A549 (cell line): Measurements from ENCODE around the gene GRK4. TPM values are rescaled to one million over a fixed set of nuclear protein-coding genes. Genes with fewer than 3 reads are reported as not detected.

ENCODE experiments used
- ATAC-seq, 2 experiments: fragments of 200-7000 bp in 1 of 2; fragments of >200 bp in 1 of 2; cut with Nextera tagmentation in 1 of 2; cut with Tn5 transposase in 1 of 2; 3 replicates each; pipeline versions ENCODE4 v1.8.0 to v1.9.1; 2018 to 2020; ENCODE audit warnings: mild to moderate bottlenecking in 1 of 2, moderate library complexity in 1 of 2
- CTCF ChIA-PET: fragments of 300-600 bp; sonication (Branson Sonifier 250); formaldehyde crosslinking; extraction: SDS; loops from one replicate; lab custom pipeline; 2021; ENCODE audit warnings: antibody characterized with exemption, inconsistent platforms; lab: Yijun Ruan, JAX
- POLR2A ChIA-PET: fragments of 350-600 bp; formaldehyde crosslinking; extraction: SDS; loops from one replicate; lab custom pipeline; 2021; ENCODE audit warnings: antibody characterized with exemption, inconsistent platforms; lab: Yijun Ruan, JAX
- DNase-seq, 2 experiments: peaks; one replicate each; pipeline versions ENCODE4 v3.0.0 to v3.0.0-alpha.2; 2011 to 2016; ENCODE audit warnings: low read depth in 1 of 2, low spot score in 1 of 2
- FAIRE-seq: peaks from 2 replicates; lab custom pipeline; 2011; peaks lifted over from hg19 to GRCh38; lab: Jason Lieb, UNC
- H3K27ac ChIP-seq, 2 experiments: fragments of >200 bp; sonication (Bioruptor Twin); formaldehyde crosslinking; 3 replicates each; pipeline ENCODE4 v1.5.1; 2016 to 2017
- H3K4me1 ChIP-seq: fragments of >200 bp; sonication (Bioruptor Twin); formaldehyde crosslinking; 3 replicates; pipeline ENCODE4 v1.6.1; 2016
- H3K4me2 ChIP-seq: fragments of >200 bp; sonication (Bioruptor Twin); formaldehyde crosslinking; 3 replicates; pipeline ENCODE4 v1.6.1; 2016
- H3K4me3 ChIP-seq: fragments of >200 bp; sonication (Bioruptor Twin); formaldehyde crosslinking; 3 replicates; pipeline ENCODE4 v1.5.1; 2016
- H3K9me3 ChIP-seq: fragments of >200 bp; sonication (Bioruptor Twin); formaldehyde crosslinking; 3 replicates; pipeline ENCODE4 v1.6.1; 2016
- CHD4 ChIP-seq: fragments of 200-600 bp; sonication (generic); IDR thresholded peaks from 2 replicates; pipeline ENCODE4 v1.6.1; 2016; ENCODE audit warnings: antibody characterized with exemption, mild to moderate bottlenecking, borderline replicate concordance
- EP300 ChIP-seq, 2 experiments: fragments of >200 bp; sonication (Bioruptor Twin); formaldehyde crosslinking; IDR thresholded peaks; 2 replicates in 1 of 2; 3 replicates in 1 of 2; pipeline ENCODE4 v1.6.1; 2016 to 2017
- FOSL2 ChIP-seq, 2 experiments: fragments of 450-650 bp in 1 of 2; fragments of >200 bp in 1 of 2; sonication (Bioruptor Twin) in 1 of 2; formaldehyde crosslinking; IDR thresholded peaks; 2 replicates each; pipeline versions ENCODE4 v1.5.0 to v1.6.1; 2016 to 2020; ENCODE audit warnings: mild to moderate bottlenecking in 1 of 2, moderate library complexity in 1 of 2
- FOXS1 ChIP-seq: fragments of 250-450 bp; sonication (Bioruptor Pico); IDR thresholded peaks from 2 replicates; pipeline ENCODE4 v1.5.0; 2020; ENCODE audit warnings: mild to moderate bottlenecking, moderate library complexity
- HDAC2 ChIP-seq: fragments of 200-600 bp; sonication (generic); IDR thresholded peaks from 2 replicates; pipeline ENCODE4 v1.6.1; 2016
- KDM1A ChIP-seq: fragments of 200-600 bp; sonication (generic); IDR thresholded peaks from 2 replicates; pipeline ENCODE4 v1.6.1; 2016; ENCODE audit warnings: low read depth, mild to moderate bottlenecking
- MAZ ChIP-seq: fragments of 150-350 bp; IDR thresholded peaks from 2 replicates; pipeline ENCODE4 v1.6.1; 2014; ENCODE audit warnings: antibody characterized with exemption, low read depth, low read length, borderline replicate concordance
- MYC ChIP-seq: IDR thresholded peaks from 2 replicates; pipeline ENCODE4 v1.6.1; 2012; ENCODE audit warnings: mild to moderate bottlenecking, inconsistent platforms, low read length, improper control_type of control experiment, borderline replicate concordance
- NPAS2 ChIP-seq: fragments of 250-450 bp; sonication (Bioruptor Pico); IDR thresholded peaks from 2 replicates; pipeline ENCODE4 v1.8.0; 2022; ENCODE audit warnings: mild to moderate bottlenecking, moderate library complexity, borderline replicate concordance
- NR3C1 ChIP-seq: fragments of >200 bp; sonication (Bioruptor Twin); formaldehyde crosslinking; IDR thresholded peaks from 3 replicates; pipeline ENCODE4 v1.6.1; 2017
- POLR2A ChIP-seq: IDR thresholded peaks from 2 replicates; pipeline ENCODE4 v1.6.1; 2012; ENCODE audit warnings: mild to moderate bottlenecking, low read length
- RNF2 ChIP-seq: fragments of 200-600 bp; sonication (generic); IDR thresholded peaks from 2 replicates; pipeline ENCODE4 v1.6.1; 2016; ENCODE audit warnings: low read depth, mild to moderate bottlenecking, antibody characterized with exemption, moderate library complexity, borderline replicate concordance
- TFCP2L1 ChIP-seq: fragments of 250-450 bp; sonication (Bioruptor Pico); IDR thresholded peaks from 2 replicates; pipeline ENCODE4 v1.5.0; 2021; ENCODE audit warnings: mild to moderate bottlenecking
- ZNF302 ChIP-seq: fragments of 250-450 bp; sonication (Bioruptor Pico); IDR thresholded peaks from 2 replicates; pipeline ENCODE4 v1.9.0; 2021; ENCODE audit warnings: inconsistent platforms, mild to moderate bottlenecking, moderate library complexity
- WGBS: methylation state at CpG from one replicate; pipeline ENCODE4 v1.1.6; 2017; ENCODE audit errors: missing lambda C conversion rate; 5-methylcytosine and 5-hydroxymethylcytosine counted together
- polyA plus RNA-seq, 4 experiments: library from polyadenylated mRNA; depleted of rRNA in 3 of 4; stranded (reverse); fragments of >200 nt; fragmentation: RNase III in 1 of 4; extraction: RNeasy Plus Mini Kit Qiagen cat#74134 plus additional on column Dnase treatment in 1 of 4; gene quantifications; 2 replicates in 3 of 4; 3 replicates in 1 of 4; pipeline ENCODE4 v1.2.3, GENCODE V29; 2011 to 2017
- TF ChIP-seq, protein P1 (sequence below): fragments of 200-600 bp; sonication (generic); IDR thresholded peaks from 2 replicates; pipeline ENCODE4 v1.6.1; 2016; ENCODE audit warnings: antibody characterized with exemption, mild to moderate bottlenecking, moderate library complexity
- TF ChIP-seq, protein P2 (sequence below): IDR thresholded peaks from 2 replicates; pipeline ENCODE4 v1.6.1; 2012
- TF ChIP-seq, protein P3 (sequence below): fragments of 150-350 bp; IDR thresholded peaks from 2 replicates; pipeline ENCODE4 v1.6.1; 2014; ENCODE audit warnings: low read depth, mild to moderate bottlenecking, low read length
- TF ChIP-seq, protein P4 (sequence below): fragments of >200 bp; sonication (Bioruptor Twin); formaldehyde crosslinking; IDR thresholded peaks from 2 replicates; pipeline ENCODE4 v1.6.1; 2016
- TF ChIP-seq, protein P5 (sequence below): fragments of 450-650 bp; IDR thresholded peaks from 2 replicates; pipeline ENCODE4 v1.6.1; 2014; ENCODE audit warnings: antibody characterized with exemption
- TF ChIP-seq, protein P6 (sequence below): IDR thresholded peaks from 2 replicates; pipeline ENCODE4 v1.6.1; 2012; ENCODE audit warnings: low read depth, borderline replicate concordance

Gene GRK4
- polyA plus RNA-seq, 2 of the 4 experiments (the other 2 are of a cell fraction), result 0.76 to 0.96 TPM

DNA sequence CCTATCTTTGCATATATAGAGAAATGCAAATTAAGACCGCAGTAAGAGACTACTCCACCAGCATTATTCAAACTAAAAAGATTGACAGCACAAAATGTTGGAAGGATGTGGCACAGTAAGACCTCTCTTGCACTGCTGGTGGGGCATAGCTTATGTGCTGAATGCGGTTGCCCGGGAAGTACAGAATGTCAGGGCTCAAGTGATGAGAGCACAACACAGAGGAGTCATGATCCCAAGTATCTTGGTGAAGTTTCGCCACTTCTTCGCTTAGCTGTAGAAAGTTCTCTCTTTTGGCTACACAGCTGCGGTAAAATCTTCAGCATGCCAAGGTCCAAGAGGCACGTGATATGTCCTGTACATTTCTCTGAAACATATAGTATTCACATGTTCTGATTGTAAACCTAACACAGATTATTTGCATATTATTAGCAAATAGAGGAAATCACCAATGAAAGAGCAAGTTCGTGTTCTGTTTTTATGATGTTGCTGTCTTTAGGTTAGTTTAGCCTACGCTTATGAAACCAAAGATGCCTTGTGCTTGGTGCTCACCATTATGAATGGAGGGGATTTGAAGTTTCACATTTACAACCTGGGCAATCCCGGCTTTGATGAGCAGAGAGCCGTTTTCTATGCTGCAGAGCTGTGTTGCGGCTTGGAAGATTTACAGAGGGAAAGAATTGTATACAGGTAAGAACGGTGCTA is 55.9 kb downstream of the GRK4 start:
- FAIRE-seq (no peak), DNase-seq (no peak), ATAC-seq (no peak)
- 66% methylated on average over 13 of the region's 13 CpGs for WGBS
- H3K27ac ChIP-seq, result no peak overlapping the region
- no peak overlapping the region for H3K4me3 ChIP-seq
- CTCF ChIA-PET, result no interaction called here
- H3K4me2 ChIP-seq, result no peak overlapping the region
- POLR2A ChIA-PET, result no interaction called here
- TF ChIP-seq, protein P1, sequence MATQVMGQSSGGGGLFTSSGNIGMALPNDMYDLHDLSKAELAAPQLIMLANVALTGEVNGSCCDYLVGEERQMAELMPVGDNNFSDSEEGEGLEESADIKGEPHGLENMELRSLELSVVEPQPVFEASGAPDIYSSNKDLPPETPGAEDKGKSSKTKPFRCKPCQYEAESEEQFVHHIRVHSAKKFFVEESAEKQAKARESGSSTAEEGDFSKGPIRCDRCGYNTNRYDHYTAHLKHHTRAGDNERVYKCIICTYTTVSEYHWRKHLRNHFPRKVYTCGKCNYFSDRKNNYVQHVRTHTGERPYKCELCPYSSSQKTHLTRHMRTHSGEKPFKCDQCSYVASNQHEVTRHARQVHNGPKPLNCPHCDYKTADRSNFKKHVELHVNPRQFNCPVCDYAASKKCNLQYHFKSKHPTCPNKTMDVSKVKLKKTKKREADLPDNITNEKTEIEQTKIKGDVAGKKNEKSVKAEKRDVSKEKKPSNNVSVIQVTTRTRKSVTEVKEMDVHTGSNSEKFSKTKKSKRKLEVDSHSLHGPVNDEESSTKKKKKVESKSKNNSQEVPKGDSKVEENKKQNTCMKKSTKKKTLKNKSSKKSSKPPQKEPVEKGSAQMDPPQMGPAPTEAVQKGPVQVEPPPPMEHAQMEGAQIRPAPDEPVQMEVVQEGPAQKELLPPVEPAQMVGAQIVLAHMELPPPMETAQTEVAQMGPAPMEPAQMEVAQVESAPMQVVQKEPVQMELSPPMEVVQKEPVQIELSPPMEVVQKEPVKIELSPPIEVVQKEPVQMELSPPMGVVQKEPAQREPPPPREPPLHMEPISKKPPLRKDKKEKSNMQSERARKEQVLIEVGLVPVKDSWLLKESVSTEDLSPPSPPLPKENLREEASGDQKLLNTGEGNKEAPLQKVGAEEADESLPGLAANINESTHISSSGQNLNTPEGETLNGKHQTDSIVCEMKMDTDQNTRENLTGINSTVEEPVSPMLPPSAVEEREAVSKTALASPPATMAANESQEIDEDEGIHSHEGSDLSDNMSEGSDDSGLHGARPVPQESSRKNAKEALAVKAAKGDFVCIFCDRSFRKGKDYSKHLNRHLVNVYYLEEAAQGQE, result no peak
- TF ChIP-seq MAZ (no peak), NPAS2 (CRISPR knock-in tag) (no peak), NR3C1 (no peak), MYC (no peak), HDAC2 (no peak), FOSL2 (IDR thresholded peaks at IDR 0.05) (no peak), FOSL2 (CRISPR knock-in tag; IDR thresholded peaks at IDR 0.05) (no peak), FOXS1 (CRISPR knock-in tag) (no peak), EP300 (IDR thresholded peaks at IDR 0.05) (no peak), ZNF302 (CRISPR knock-in tag) (no peak), TFCP2L1 (CRISPR knock-in tag) (no peak), POLR2A (no peak), RNF2 (no peak), KDM1A (no peak), CHD4 (no peak)
- TF ChIP-seq, protein P2, sequence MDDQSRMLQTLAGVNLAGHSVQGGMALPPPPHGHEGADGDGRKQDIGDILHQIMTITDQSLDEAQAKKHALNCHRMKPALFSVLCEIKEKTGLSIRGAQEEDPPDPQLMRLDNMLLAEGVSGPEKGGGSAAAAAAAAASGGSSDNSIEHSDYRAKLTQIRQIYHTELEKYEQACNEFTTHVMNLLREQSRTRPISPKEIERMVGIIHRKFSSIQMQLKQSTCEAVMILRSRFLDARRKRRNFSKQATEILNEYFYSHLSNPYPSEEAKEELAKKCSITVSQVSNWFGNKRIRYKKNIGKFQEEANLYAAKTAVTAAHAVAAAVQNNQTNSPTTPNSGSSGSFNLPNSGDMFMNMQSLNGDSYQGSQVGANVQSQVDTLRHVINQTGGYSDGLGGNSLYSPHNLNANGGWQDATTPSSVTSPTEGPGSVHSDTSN, result no peak
- TF ChIP-seq, protein P3, sequence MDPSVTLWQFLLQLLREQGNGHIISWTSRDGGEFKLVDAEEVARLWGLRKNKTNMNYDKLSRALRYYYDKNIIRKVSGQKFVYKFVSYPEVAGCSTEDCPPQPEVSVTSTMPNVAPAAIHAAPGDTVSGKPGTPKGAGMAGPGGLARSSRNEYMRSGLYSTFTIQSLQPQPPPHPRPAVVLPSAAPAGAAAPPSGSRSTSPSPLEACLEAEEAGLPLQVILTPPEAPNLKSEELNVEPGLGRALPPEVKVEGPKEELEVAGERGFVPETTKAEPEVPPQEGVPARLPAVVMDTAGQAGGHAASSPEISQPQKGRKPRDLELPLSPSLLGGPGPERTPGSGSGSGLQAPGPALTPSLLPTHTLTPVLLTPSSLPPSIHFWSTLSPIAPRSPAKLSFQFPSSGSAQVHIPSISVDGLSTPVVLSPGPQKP, result no peak
- TF ChIP-seq, protein P4, sequence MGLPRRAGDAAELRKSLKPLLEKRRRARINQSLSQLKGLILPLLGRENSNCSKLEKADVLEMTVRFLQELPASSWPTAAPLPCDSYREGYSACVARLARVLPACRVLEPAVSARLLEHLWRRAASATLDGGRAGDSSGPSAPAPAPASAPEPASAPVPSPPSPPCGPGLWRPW, result no peak
- TF ChIP-seq, protein P5, sequence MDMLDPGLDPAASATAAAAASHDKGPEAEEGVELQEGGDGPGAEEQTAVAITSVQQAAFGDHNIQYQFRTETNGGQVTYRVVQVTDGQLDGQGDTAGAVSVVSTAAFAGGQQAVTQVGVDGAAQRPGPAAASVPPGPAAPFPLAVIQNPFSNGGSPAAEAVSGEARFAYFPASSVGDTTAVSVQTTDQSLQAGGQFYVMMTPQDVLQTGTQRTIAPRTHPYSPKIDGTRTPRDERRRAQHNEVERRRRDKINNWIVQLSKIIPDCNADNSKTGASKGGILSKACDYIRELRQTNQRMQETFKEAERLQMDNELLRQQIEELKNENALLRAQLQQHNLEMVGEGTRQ, result no peak
- TF ChIP-seq, protein P6, sequence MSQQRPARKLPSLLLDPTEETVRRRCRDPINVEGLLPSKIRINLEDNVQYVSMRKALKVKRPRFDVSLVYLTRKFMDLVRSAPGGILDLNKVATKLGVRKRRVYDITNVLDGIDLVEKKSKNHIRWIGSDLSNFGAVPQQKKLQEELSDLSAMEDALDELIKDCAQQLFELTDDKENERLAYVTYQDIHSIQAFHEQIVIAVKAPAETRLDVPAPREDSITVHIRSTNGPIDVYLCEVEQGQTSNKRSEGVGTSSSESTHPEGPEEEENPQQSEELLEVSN, result no peak
- no peaks in the 10 kb centered on the region for H3K9me3 ChIP-seq
- H3K4me1 ChIP-seq, result no peaks in the 10 kb centered on the region
